ENCODE measurements around the gene CHRDL1.

DNA sequence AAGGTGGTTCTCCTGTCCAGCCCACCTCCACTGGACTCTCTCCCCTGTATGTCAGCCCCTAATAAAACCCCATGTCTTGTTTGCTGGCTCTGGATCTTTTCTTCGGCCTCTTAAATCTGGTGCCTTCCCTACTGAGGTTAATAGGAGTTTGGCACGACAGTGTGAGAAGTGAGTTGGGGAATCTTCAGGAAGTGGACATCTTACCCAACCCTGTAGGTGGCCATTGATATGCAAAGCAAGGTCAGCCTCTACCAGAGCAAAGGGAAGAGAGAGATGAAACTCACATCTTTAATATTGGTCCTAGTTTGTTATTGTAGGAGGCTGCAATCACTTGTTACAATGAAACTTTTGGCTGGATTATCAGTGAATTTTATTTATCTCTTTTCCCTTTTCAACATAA, 111.7 kb downstream of the CHRDL1 start:
- TF ChIP-seq, protein P1, sequence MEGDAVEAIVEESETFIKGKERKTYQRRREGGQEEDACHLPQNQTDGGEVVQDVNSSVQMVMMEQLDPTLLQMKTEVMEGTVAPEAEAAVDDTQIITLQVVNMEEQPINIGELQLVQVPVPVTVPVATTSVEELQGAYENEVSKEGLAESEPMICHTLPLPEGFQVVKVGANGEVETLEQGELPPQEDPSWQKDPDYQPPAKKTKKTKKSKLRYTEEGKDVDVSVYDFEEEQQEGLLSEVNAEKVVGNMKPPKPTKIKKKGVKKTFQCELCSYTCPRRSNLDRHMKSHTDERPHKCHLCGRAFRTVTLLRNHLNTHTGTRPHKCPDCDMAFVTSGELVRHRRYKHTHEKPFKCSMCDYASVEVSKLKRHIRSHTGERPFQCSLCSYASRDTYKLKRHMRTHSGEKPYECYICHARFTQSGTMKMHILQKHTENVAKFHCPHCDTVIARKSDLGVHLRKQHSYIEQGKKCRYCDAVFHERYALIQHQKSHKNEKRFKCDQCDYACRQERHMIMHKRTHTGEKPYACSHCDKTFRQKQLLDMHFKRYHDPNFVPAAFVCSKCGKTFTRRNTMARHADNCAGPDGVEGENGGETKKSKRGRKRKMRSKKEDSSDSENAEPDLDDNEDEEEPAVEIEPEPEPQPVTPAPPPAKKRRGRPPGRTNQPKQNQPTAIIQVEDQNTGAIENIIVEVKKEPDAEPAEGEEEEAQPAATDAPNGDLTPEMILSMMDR (conservative IDR thresholded peaks at IDR 0.05 in 1 of 2, IDR thresholded peaks at IDR 0.05 in 1 of 2; ENCODE audit: extremely low read depth in 1 of 2, insufficient read depth in 1 of 2, low read depth in 1 of 2, low read length in 2 of 2): no peak
- TF ChIP-seq EZH2 (IDR thresholded peaks at IDR 0.05; ENCODE audit: borderline replicate concordance, low read length): no peak

Measured in mammary epithelial cell (primary cell).